AG09309 (cell line): ENCODE results near the gene LONRF3.

Source experiments
- DNase-seq: peaks from one replicate; pipeline ENCODE4 v3.0.0-alpha.2; 2010; ENCODE audit warnings: low read depth
- H3K4me3 ChIP-seq: 2 replicates; pipeline ENCODE4 v1.5.1; 2011; ENCODE audit warnings: mild to moderate bottlenecking, low read depth, low read length, moderate library complexity; ENCODE audit not compliant: control insufficient read depth
- CTCF ChIP-seq: IDR thresholded peaks from 2 replicates; pipeline ENCODE4 v1.5.1; 2011; ENCODE audit warnings: mild to moderate bottlenecking, low read depth, low read length, inconsistent platforms; ENCODE audit not compliant: insufficient read depth, control insufficient read depth; ENCODE audit errors: missing control alignments

LONRF3 gene

GRCh38 chrX:118971552-118971951 lies 2.9 kb upstream of the LONRF3 start:
- TF ChIP-seq CTCF, result no peak
- DNase-seq, result no peak
- no peak overlapping the region for H3K4me3 ChIP-seq

DNA sequence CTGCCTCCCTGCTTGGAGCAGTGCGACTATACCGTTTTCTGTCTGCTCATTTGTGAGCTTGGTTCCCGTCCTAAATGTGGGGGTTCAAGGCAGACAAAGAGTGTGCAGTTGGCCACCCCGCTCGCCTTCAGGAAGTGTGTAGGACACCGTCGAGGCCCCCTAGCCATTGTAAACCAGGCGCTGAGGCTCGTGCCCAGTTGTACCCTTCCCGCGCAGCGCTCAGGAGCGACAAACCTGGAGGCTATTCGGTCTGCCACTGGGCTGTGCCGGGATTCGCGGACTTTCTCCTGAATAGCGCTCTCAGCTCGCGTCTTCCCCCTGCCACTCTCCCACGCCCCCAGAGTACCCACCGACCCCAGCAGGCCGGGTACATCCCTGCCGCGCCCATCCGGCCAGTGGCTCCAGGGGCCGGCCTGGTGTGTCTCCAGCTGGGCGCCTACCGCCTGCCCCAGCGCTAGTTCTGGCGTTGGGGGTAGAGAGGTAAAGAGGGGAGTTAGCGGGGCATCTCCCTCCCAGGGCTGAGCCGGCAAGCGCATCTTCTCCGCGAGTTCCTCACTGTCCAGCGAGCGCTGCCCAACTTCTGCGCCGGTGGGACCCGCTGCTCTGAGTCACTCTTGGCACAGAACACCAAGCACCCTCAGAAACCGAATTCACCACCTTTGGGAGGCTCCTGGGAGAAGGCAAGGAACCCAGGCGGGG lies 880 bp upstream of the LONRF3 start:
- no peak for TF ChIP-seq CTCF
- DNase-seq, result no peak
- H3K4me3 ChIP-seq, result no peak overlapping the region

GRCh38 chrX:118974908-118975671 lies 672 bp downstream of the LONRF3 start:
- no peak for TF ChIP-seq CTCF
- DNase-seq, result no peak

DNA sequence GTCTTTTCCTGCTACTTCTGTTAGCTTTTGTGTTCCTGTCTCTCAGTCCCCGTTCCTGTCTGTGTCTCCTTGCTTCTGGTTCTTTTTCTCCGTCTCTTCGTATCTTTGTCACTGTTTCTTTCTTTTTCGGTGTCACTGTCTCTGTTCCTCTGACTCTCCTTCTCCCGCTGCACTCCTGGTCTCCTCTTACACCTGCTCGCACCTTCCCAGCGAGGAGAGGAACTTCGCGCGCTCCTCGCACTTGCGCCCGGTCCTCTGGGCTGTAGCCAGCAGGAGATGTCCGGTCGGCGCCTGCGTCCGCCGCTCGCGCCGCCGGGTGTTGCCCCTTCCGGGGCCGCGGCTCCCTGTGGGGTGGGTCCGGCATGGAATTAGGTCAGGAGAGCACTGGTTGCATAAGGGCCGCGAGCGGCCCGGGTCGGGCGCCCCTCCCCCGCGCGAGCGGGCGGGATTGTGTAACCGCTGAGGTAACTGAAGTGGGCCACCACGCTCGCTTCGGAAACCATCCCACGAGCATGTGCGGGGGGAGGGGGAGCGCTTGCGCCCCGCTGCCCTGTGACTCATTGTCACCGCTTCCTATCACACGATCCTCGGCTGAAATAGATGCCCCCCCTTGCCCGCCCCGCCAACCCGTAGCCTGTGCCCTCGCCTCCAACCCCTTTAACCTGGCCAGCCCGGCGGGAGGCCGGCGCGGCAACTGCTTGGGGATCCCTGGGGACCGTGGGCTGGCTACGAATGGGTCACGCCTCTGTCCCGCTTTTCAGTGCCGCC lies 1.6 kb downstream of the LONRF3 start:
- H3K4me3 ChIP-seq, result peak overlapping the region; percentile 20
- TF ChIP-seq CTCF, result no peak
- DNase-seq, result no peak

More at GRCh38 chrX:118974908-118975671, 672 bp downstream of the LONRF3 start:
- no peak overlapping the region for H3K4me3 ChIP-seq

DNA sequence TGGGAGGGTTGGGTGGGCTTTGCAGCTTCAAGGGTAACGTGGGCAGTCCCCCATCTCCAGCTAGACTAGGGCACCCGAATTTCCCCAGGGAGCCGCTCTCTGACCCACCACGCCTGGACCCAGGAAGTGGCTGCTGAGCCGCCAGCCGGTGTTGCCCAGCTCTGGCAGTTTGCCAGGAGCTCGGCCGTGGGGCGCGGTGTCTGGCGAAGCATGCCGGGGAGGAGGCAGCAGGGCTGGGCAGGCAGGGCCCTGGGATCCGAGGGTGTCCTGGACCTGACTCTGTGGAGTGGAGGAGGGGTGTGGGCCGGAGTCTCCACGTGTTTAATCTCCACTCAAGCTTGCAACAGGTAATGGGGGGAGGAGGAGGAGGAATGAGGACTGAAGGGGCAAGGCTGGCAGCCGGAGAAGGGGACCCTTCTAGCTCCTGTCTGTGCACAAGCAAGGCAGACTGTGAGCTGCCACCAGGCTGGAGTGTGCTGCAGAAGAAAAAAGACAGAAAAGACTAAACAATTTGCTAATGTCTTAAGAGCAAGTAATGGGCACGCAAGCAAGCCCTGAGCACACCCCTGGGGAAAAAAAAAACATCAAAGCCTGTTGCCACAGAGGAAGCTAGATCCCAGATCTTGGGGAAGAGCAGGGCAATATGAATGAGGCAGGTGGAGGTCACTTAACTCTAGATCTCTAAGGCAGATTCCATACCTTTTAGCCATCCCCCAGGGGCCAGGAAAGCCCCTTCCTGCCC lies 2.4 kb downstream of the LONRF3 start:
- DNase-seq, result no peak
- no peak for TF ChIP-seq CTCF
- H3K4me3 ChIP-seq, result peak overlapping the region; percentile 20

DNA sequence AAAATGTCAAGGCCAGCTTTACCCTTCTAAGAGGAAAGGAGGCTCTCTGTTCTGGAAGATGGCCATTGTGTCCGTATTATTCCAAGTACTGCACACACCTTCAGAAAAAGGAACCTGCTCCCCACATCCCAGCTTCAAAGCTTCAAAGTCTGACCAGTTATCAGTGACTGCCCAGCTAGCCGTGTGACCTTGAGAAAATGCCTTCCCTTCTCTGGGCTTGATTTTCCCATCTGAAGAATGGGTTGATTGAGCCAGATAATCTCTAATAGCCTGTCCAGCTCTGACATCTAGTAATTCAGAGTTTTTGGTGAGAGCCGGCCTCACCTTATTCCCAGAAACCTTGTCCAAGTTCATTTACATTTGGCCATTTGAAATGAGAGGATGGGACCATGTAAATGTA lies 3.0 kb downstream of the LONRF3 start:
- no peak for TF ChIP-seq CTCF
- no peak for DNase-seq
- H3K4me3 ChIP-seq, result no peak overlapping the region
